Bronchus fibroblast of lung (primary cell): ENCODE measurements around the gene PYGM. TPM values are rescaled to one million over a fixed set of nuclear protein-coding genes. Genes with fewer than 3 reads are reported as not detected.

ENCODE experiments used
- total RNA-seq: library from RNA; depleted of rRNA; stranded (reverse); fragments of >200 nt; gene quantifications from 2 replicates; pipeline ENCODE4 v1.2.3, GENCODE V29; 2015

The PYGM gene
- 0.17 and 0.30 TPM in 2 replicates for total RNA-seq

GRCh38 chr11:64759722-64760719 is at the start of gene PYGM:
Gene PYGM, minus strand, starts transcription at chr11:64759974. Its CDS starts 76 bp downstream, at chr11:64759898.

GRCh38 chr11:64803158-64803845 is 43.5 kb upstream of the PYGM start, which contains the start of gene MAP4K2:
Gene MAP4K2, minus strand, starts transcription at chr11:64803214. Its CDS starts 65 bp downstream, at chr11:64803149.

GRCh38 chr11:64778473-64779298 is 18.9 kb upstream of the PYGM start, which contains the start of gene SF1:
Gene SF1, minus strand, starts transcription at chr11:64778542. Its CDS starts 150 bp downstream, at chr11:64778392.

GRCh38 chr11:64743591-64744543 is 15.9 kb downstream of the PYGM start, which contains the start of gene RASGRP2:
Gene RASGRP2, minus strand, starts transcription at chr11:64744142. Its CDS starts 1,276 bp downstream, at chr11:64742866.

GRCh38 chr11:64723117-64723906 is 36.5 kb downstream of the PYGM start, which contains the start of gene NRXN2:
Gene NRXN2, minus strand, starts transcription at chr11:64723197. Its CDS starts 9,498 bp downstream, at chr11:64713699.

Other genes starting within 250 kb of the PYGM start
- gene SLC22A11, start 204.0 kb downstream of the PYGM start, total RNA-seq, result not detected in 2 replicates
- not detected in 2 replicates for gene SLC22A12, start 168.8 kb downstream of the PYGM start, total RNA-seq
- gene NRXN2, start 36.8 kb downstream of the PYGM start, total RNA-seq, result 0.67 and 0.89 TPM in 2 replicates
- gene RASGRP2, start 15.8 kb downstream of the PYGM start, total RNA-seq, result under 0.01 and 0.15 TPM in 2 replicates
- gene SF1, start 18.6 kb upstream of the PYGM start, total RNA-seq, result 187 and 214 TPM in 2 replicates
- gene MAP4K2, start 43.2 kb upstream of the PYGM start, total RNA-seq, result 18.5 and 18.7 TPM in 2 replicates
- gene MEN1, start 50.6 kb upstream of the PYGM start, total RNA-seq, result 20.8 and 22.2 TPM in 2 replicates
- gene CDC42BPG, start 84.7 kb upstream of the PYGM start, total RNA-seq, result under 0.01 and 0.15 TPM in 2 replicates
- 71.1 and 79.8 TPM in 2 replicates for gene EHD1, start 118.6 kb upstream of the PYGM start, total RNA-seq
- gene ATG2A, start 157.2 kb upstream of the PYGM start, total RNA-seq, result 18.3 and 20.3 TPM in 2 replicates
- gene PPP2R5B, start 164.7 kb upstream of the PYGM start, total RNA-seq, result 14.1 and 16.6 TPM in 2 replicates
- gene GPHA2, start 175.9 kb upstream of the PYGM start, total RNA-seq, result not detected in 2 replicates
- gene MAJIN, start 212.1 kb upstream of the PYGM start, total RNA-seq, result not detected in 2 replicates
- 1.2 and 1.3 TPM in 2 replicates for gene BATF2, start 237.0 kb upstream of the PYGM start, total RNA-seq